Measurements from ENCODE around the gene APOLD1. TPM values are rescaled to one million over a fixed set of nuclear protein-coding genes. Genes with fewer than 3 reads are reported as not detected.
"Not testable (repeated sequence)": the region's sequence is repeated elsewhere in the genome, so short reads cannot be mapped to it uniquely, and the experiment has no call there.

APOLD1 gene
- total RNA-seq = 27.0 TPM
- 41.8 TPM for polyA plus RNA-seq

- H3K4me3 ChIP-seq (ENCODE audit: low read depth, low read length) = peak within 1 kb of the TSS; percentile 44
- peak within 1 kb of the TSS; percentile 69 for H3K27ac ChIP-seq (ENCODE audit: low read depth)
- no peaks in the 10 kb centered on the region for H3K4me1 ChIP-seq (ENCODE audit: insufficient read depth)
- 80% methylated on average over 14 of the region's 14 CpGs for WGBS
- H3K36me3 ChIP-seq (ENCODE audit: insufficient read depth) = no peaks in the 10 kb centered on the region
- no peak for DNase-seq (ENCODE audit: extremely low spot score)
Measured at GRCh38 chr12:12784911-12785814, at the start of gene APOLD1. TSS of gene APOLD1 (plus strand) at chr12:12785659. CDS start at chr12:12785692, 33 bp downstream.

DNA sequence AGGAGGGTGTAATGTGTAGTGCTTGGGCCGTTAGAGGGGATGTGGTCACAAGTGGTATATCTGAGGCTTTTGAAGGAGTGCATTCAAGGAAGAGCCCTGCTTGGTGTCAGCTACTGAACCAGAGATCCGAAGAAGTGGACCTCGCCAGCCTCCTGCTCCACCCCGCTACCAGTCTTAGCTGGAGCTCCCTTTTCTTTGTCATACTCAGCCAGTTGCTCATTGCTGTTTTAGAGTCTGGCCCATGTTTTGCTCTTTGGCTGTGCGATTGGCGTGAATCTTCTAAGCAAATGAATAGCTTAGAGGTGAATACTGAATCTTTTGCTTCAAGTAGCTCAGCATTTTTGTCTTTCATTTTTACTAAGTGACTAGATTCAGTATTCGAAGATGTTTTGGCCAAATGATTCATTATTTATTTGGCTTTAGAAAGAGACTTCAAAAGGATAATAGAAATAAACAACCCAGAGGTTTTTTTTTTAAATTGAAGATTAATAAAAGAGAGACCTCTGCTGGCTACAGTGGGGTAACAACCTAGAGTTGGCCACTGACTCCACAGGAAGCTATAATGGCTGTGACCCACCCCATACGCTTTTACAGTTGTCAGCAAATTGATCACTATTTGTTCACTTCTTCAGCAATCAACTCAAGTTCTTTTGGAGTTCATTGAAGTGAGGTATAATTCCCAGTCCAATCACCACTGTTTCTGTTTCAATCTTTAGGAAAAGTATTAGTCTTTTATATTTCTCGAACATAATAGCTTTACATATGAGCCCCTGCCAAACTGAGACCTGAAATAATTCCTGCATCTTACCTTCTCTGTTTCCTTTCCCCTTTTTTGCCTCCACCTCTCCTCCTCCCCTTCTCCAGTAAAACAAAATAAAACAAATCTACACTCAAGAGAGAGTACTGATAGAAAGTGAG, 48.4 kb upstream of the APOLD1 start:
- DNase-seq (ENCODE audit: extremely low spot score) = no peak
- H3K36me3 ChIP-seq (ENCODE audit: insufficient read depth) = no peaks in the 10 kb centered on the region
- WGBS = 39% methylated on average over 9 of the region's 9 CpGs
- H3K4me1 ChIP-seq (ENCODE audit: insufficient read depth) = no peaks in the 10 kb centered on the region
- H3K4me3 ChIP-seq (ENCODE audit: low read depth, low read length) = no peak overlapping the region
- H3K27ac ChIP-seq (ENCODE audit: low read depth) = peak overlapping the region; percentile 62

DNA sequence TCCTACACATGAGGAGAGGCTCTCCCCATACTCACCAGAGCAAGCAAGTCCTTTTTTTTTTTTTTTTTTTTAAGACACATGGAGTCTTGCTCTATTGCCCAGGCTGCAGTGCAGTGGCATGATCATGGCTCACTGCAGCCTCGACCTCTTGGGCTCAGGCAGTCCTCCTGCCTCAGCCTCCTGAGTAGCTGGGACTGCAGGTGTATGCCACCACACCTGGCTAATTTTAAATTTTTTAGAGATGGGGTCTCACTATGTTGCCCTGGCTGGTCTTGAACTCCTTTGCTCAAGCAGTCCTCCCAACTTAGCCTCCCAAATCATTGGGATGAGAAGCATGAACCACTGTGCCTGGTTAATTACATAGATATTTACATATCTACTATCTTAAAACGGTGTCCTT, 47.3 kb upstream of the APOLD1 start:
- DNase-seq (ENCODE audit: extremely low spot score); H3K27ac ChIP-seq (ENCODE audit: low read depth); H3K36me3 ChIP-seq (ENCODE audit: insufficient read depth); H3K4me3 ChIP-seq (ENCODE audit: low read depth, low read length); H3K4me1 ChIP-seq (ENCODE audit: insufficient read depth): not testable (repeated sequence)
- 91% methylated on average over 2 of the region's 2 CpGs for WGBS

- DNase-seq (ENCODE audit: extremely low spot score) = no peak
- Histone ChIP-seq H3K36me3 (ENCODE audit: insufficient read depth) (no peaks in the 10 kb centered on the region), H3K27ac (ENCODE audit: low read depth) (no peak overlapping the region), H3K4me3 (ENCODE audit: low read depth, low read length) (no peak overlapping the region), H3K4me1 (ENCODE audit: insufficient read depth) (no peaks in the 10 kb centered on the region)
- WGBS = 18% methylated on average over 3 of the region's 3 CpGs
Measured at GRCh38 chr12:12741660-12742059, 43.8 kb upstream of the APOLD1 start.

- H3K27ac ChIP-seq (ENCODE audit: low read depth) = no peak overlapping the region
- H3K36me3 ChIP-seq (ENCODE audit: insufficient read depth) = no peaks in the 10 kb centered on the region
- H3K4me1 ChIP-seq (ENCODE audit: insufficient read depth) = no peaks in the 10 kb centered on the region
- DNase-seq (ENCODE audit: extremely low spot score) = no peak
- 77% methylated on average over 8 of the region's 8 CpGs for WGBS
- no peak overlapping the region for H3K4me3 ChIP-seq (ENCODE audit: low read depth, low read length)
Measured at GRCh38 chr12:12744546-12745305, 40.7 kb upstream of the APOLD1 start.

GRCh38 chr12:12745576-12746211, 39.8 kb upstream of the APOLD1 start:
- H3K4me1 ChIP-seq (ENCODE audit: insufficient read depth) = no peaks in the 10 kb centered on the region
- no peak for DNase-seq (ENCODE audit: extremely low spot score)
- 88% methylated on average over 7 of the region's 7 CpGs for WGBS

DNA sequence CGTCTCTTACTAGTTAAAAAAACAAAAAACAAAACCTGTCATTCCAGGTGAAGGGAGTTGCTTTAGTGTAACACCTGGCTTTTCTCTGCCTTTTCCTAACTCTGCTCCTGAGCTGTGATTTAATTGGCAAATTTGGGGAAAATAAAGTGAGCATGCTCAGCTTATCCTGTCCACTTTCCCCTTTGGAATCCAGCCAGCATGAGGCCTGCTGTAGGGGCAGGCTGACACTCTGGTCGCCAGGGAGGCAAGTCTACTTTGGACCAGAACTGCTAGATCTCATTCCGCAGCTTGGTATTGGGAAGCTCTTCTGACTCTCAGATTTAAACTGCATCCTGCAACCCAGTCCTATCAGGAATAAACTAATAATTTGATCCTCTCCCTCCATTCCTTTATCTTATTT, 38.2 kb upstream of the APOLD1 start:
- no peak for DNase-seq (ENCODE audit: extremely low spot score)
- H3K36me3 ChIP-seq (ENCODE audit: insufficient read depth) = no peaks in the 10 kb centered on the region
- no peaks in the 10 kb centered on the region for H3K4me1 ChIP-seq (ENCODE audit: insufficient read depth)
- H3K27ac ChIP-seq (ENCODE audit: low read depth) = no peak overlapping the region
- 71% methylated on average over 3 of the region's 3 CpGs for WGBS
- H3K4me3 ChIP-seq (ENCODE audit: low read depth, low read length) = no peak overlapping the region

More at GRCh38 chr12:12745576-12746211, 39.8 kb upstream of the APOLD1 start:
- H3K36me3 ChIP-seq (ENCODE audit: insufficient read depth) = no peaks in the 10 kb centered on the region
- H3K4me3 ChIP-seq (ENCODE audit: low read depth, low read length) = no peak overlapping the region
- H3K27ac ChIP-seq (ENCODE audit: low read depth) = no peak overlapping the region

DNA sequence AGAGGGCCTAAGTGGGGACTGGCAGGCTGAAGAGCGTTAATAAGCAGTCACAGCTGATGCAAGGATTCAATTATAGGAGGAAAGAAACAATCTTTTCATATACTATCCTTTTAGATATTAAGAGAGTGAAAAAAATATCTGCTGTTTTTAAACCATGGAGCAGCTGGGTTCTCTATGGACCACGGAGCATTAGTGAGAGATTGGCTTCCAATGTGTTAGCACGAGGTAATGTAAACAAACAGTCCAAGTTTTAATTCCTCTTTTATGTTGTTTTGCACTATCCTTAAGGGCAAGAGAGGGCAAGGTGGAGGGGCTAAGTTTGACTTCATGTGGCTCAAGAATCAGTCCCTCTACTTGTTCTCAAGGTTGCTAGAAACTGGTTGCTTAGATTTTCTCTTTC, 37.4 kb upstream of the APOLD1 start:
- H3K4me1 ChIP-seq (ENCODE audit: insufficient read depth) = no peaks in the 10 kb centered on the region
- 38% methylated on average over 3 of the region's 3 CpGs for WGBS
- DNase-seq (ENCODE audit: extremely low spot score) = no peak
- H3K4me3 ChIP-seq (ENCODE audit: low read depth, low read length) = no peak overlapping the region
- H3K27ac ChIP-seq (ENCODE audit: low read depth) = no peak overlapping the region
- no peaks in the 10 kb centered on the region for H3K36me3 ChIP-seq (ENCODE audit: insufficient read depth)

DNA sequence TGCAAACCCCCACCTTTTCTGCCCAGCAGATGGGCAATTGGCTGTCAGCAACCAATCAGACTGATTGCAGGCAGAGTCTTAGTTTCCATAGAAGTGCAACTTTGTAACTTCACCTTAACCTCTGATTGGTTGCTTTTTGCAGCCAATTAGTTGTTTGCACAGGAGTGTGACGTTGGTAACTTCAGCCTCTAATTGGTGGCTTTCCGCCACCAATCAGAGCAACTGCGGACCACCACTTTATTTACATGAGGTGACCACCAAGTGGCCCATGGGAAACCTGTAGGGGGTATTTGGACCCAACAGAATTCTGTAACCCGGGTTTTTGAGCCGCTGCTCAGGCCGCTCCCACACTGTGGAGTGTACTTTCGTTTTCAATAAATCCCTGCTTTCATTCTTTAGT, 36.0 kb upstream of the APOLD1 start:
- H3K36me3 ChIP-seq (ENCODE audit: insufficient read depth) = no peaks in the 10 kb centered on the region
- 79% methylated on average over 7 of the region's 7 CpGs for WGBS
- no peak for DNase-seq (ENCODE audit: extremely low spot score)
- no peaks in the 10 kb centered on the region for H3K4me1 ChIP-seq (ENCODE audit: insufficient read depth)
- no peak overlapping the region for H3K27ac ChIP-seq (ENCODE audit: low read depth)
- H3K4me3 ChIP-seq (ENCODE audit: low read depth, low read length) = no peak overlapping the region

DNA sequence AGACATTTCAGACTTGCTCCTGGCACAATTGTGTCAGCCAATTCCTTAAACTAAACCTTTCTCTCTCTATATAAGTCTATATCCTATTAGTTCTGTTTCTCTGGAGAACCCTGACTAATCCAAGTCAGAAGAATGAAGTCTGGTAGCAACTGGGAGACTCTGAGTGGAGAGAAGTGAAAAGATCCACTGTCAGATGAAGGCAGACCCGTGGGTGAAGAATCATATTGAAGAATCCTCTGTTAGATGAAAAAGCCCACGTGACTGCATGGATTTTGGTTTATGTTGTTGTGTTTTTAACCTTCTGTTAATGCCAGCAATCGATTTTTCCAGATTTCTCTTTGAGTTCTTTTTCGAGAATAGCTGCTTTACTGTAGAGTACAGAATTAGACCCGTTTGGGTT, 29.5 kb upstream of the APOLD1 start:
- H3K4me3 ChIP-seq (ENCODE audit: low read depth, low read length) = no peak overlapping the region
- WGBS = 84% methylated on average over 5 of the region's 5 CpGs
- no peak overlapping the region for H3K27ac ChIP-seq (ENCODE audit: low read depth)

GRCh38 chr12:12757121-12757520, 28.3 kb upstream of the APOLD1 start:
- 92% methylated on average over 2 of the region's 2 CpGs for WGBS
- Histone ChIP-seq H3K36me3 (ENCODE audit: insufficient read depth) (no peaks in the 10 kb centered on the region), H3K4me3 (ENCODE audit: low read depth, low read length) (no peak overlapping the region), H3K4me1 (ENCODE audit: insufficient read depth) (no peaks in the 10 kb centered on the region), H3K27ac (ENCODE audit: low read depth) (no peak overlapping the region)
- no peak for DNase-seq (ENCODE audit: extremely low spot score)

More for the DNA sequence above, 29.5 kb upstream of the APOLD1 start:
- Histone ChIP-seq H3K36me3 (ENCODE audit: insufficient read depth) (no peaks in the 10 kb centered on the region), H3K4me1 (ENCODE audit: insufficient read depth) (no peaks in the 10 kb centered on the region)
- DNase-seq (ENCODE audit: extremely low spot score) = no peak

DNA sequence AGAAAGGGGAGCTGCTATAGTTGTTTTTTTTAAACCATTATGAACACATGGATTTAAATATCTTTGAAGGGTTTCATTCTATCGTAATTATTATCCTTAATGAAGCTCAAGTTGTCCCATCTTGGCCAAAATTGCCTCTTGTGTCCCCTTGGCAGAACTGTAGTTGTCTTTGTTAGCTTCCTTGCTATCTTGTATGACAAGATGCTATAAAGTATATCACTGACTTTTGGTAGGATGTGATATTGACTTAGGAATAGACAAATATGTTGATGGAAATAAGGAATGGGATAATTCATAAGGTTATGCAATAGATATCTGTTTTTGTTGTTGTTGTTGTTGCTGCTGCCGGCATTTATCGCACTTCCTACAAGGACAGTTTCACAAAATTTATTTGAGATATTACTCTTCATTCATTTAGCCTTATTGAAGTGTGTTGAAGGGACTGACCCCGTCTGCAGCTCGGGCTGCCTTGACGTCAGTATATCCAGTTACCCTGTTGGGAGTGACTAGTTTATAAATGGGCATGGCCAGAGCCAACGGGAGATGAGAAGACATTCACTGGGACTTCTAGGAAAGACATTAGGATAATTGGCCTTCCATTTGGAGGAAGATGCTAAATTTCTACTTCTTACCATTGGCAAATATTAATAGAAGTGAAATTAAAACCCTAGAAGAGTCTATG, 26.1 kb upstream of the APOLD1 start:
- 92% methylated on average over 7 of the region's 7 CpGs for WGBS
- Histone ChIP-seq H3K27ac (ENCODE audit: low read depth) (no peak overlapping the region), H3K4me3 (ENCODE audit: low read depth, low read length) (no peak overlapping the region), H3K36me3 (ENCODE audit: insufficient read depth) (no peaks in the 10 kb centered on the region), H3K4me1 (ENCODE audit: insufficient read depth) (no peaks in the 10 kb centered on the region)
- DNase-seq (ENCODE audit: extremely low spot score) = no peak

Data from urinary bladder (tissue), 4 donors.